Peyer's patch (tissue), 4 donors: ENCODE measurements around the gene TGFBI.

Experiments used
- CTCF ChIP-seq, 6 experiments: fragments of 450-650 bp in 4 of 6; fragments of 200-600 bp in 2 of 6; sonication (generic) in 1 of 6; IDR thresholded peaks; one replicate each; pipeline ENCODE4 v1.5.1; 2017 to 2019; ENCODE audit warnings: antibody characterized with exemption in 6 of 6, mild to moderate bottlenecking in 3 of 6, moderate library complexity in 1 of 6
- POLR2A ChIP-seq, 2 donors: fragments of 450-650 bp; IDR thresholded peaks; one replicate each; pipeline ENCODE4 v1.5.1; 2017; ENCODE audit warnings: antibody characterized with exemption in 2 of 2, mild to moderate bottlenecking in 2 of 2, moderate library complexity in 2 of 2

GRCh38 chr5:135993880-135994636 lies 34.7 kb upstream of the TGFBI start:
- TF ChIP-seq CTCF (IDR thresholded peaks at IDR 0.05) (no peak), POLR2A (IDR thresholded peaks at IDR 0.05) (no peak)
